Endodermal cell (in vitro differentiated cells): ENCODE results near the gene MARCHF2. TPM values are rescaled to one million over a fixed set of nuclear protein-coding genes. Genes with fewer than 3 reads are reported as not detected.

ENCODE experiments used
- DNase-seq: peaks from one replicate; pipeline ENCODE4 v3.0.0-alpha.2; 2017
- H3K27ac ChIP-seq: 2 replicates; pipeline ENCODE4 v1.5.1; 2013; ENCODE audit warnings: mild to moderate bottlenecking, low read depth, low read length, moderate library complexity
- H3K27me3 ChIP-seq: 2 replicates; pipeline ENCODE4 v1.6.1; 2013; ENCODE audit warnings: mild to moderate bottlenecking, low read length, moderate library complexity; ENCODE audit not compliant: insufficient read depth, control insufficient read depth, poor library complexity, severe bottlenecking
- H3K36me3 ChIP-seq: 2 replicates; pipeline ENCODE4 v1.7.0; 2013; ENCODE audit warnings: mild to moderate bottlenecking, low read length, moderate library complexity; ENCODE audit not compliant: control insufficient read depth, insufficient read depth
- H3K4me1 ChIP-seq: one replicate; pipeline ENCODE4 v1.7.0; 2013; ENCODE audit warnings: low read length; ENCODE audit not compliant: control insufficient read depth, insufficient read depth
- H3K4me3 ChIP-seq: 2 replicates; pipeline ENCODE4 v1.5.1; 2013; ENCODE audit warnings: mild to moderate bottlenecking, low read length, moderate library complexity
- H3K9ac ChIP-seq: 2 replicates; pipeline ENCODE4 v1.6.1; 2013; ENCODE audit warnings: mild to moderate bottlenecking, low read length, moderate library complexity; ENCODE audit not compliant: poor library complexity, severe bottlenecking; ENCODE audit errors: extremely low read depth
- H3K9me3 ChIP-seq: 2 replicates; pipeline ENCODE4 v1.6.1; 2013; ENCODE audit warnings: mild to moderate bottlenecking, low read length, moderate library complexity; ENCODE audit not compliant: control insufficient read depth
- H3K27ac Mint-ChIP-seq: 2 replicates; pipeline ENCODE4 v1.8.0; 2020; ENCODE audit warnings: mixed read lengths
- H3K27me3 Mint-ChIP-seq: 2 replicates; pipeline ENCODE4 v1.8.0; 2021; ENCODE audit warnings: mild to moderate bottlenecking, mixed read lengths; ENCODE audit not compliant: insufficient read depth
- H3K36me3 Mint-ChIP-seq: 2 replicates; pipeline ENCODE4 v1.8.0; 2020; ENCODE audit warnings: low read depth, mixed read lengths
- H3K4me1 Mint-ChIP-seq: 2 replicates; pipeline ENCODE4 v1.8.0; 2020; ENCODE audit warnings: mixed read lengths
- H3K4me3 Mint-ChIP-seq: 2 replicates; pipeline ENCODE4 v1.8.0; 2020; ENCODE audit warnings: mild to moderate bottlenecking, moderate library complexity, mixed read lengths
- H3K9me3 Mint-ChIP-seq: 2 replicates; pipeline ENCODE4 v1.8.0; 2020; ENCODE audit warnings: mild to moderate bottlenecking, mixed read lengths
- WGBS, 2 experiments: methylation state at CpG; one replicate each; pipeline versions ENCODE4 v1.1.5 to v1.1.7; 2013; ENCODE audit warnings: missing lambda C conversion rate in 2 of 2, mixed read lengths in 1 of 2; ENCODE audit not compliant: insufficient coverage in 1 of 2, insufficient read length in 1 of 2; 5-methylcytosine and 5-hydroxymethylcytosine counted together
- total RNA-seq, 2 donors: library from RNA; stranded (reverse); fragmentation: NEBNext Ultra II Directional in 1 of 2; extraction: Animal tissue kit (Norgen Biotek cat#: 25700) in 1 of 2; gene quantifications; 2 replicates in 1 of 2; 3 replicates in 1 of 2; pipeline ENCODE4 v1.2.1, GENCODE V29; 2021
- TF ChIP-seq, protein P1 (sequence below): fragments of 200-600 bp; sonication (generic); conservative IDR thresholded peaks from 2 replicates; pipeline ENCODE4 v1.5.0; 2021; ENCODE audit warnings: antibody characterized with exemption, mild to moderate bottlenecking

MARCHF2 gene
- total RNA-seq, 2 donors from 2014 or later, result 31.8 to 35.9 TPM

DNA sequence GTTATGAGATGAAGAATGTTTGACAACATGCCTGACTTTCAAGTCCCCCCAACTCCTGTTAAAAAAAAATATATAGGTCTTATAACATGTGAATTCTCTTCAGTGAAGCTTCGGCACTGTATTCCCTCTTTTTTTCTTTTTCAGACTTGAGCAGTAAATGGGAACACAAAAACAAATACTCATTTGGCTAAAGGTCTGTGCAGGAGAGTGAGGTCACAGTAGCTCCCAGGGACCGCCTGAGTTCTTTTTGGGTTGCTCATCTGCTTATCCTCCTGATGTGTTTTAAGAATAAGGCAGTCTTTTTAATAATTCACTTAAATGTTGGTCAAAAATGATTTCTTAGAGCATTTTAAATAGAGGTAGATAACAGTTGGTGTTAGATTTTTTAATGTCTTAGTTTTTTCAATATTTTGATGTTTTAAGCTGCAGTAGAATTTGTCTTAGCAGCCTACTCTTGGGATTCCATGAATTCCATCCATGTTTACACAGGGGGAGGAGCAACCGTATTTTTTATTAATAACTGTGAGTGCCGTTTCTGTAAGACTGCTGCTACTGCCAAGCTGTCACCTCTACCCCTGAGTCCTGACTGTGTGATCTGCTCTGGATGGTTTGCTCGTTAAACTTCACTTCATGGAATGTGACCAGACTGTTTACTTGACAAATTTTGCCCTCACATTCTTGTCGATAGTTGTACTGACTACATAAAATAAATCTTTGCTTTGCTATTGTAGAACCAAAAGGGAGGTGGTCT is 46.6 kb downstream of the MARCHF2 start:
- no peaks in the 10 kb centered on the region for H3K9me3 ChIP-seq
- peaks cover 64% of the 10 kb centered on the region for H3K4me1 Mint-ChIP-seq
- H3K27ac ChIP-seq, result no peak overlapping the region
- H3K27ac Mint-ChIP-seq, result peak overlapping the region; percentile 14
- H3K4me3 Mint-ChIP-seq, result no peak overlapping the region
- no peak for DNase-seq
- peaks cover 74% of the 10 kb centered on the region for H3K36me3 Mint-ChIP-seq
- H3K9ac ChIP-seq, result no peak overlapping the region
- no peak overlapping the region for H3K4me3 ChIP-seq
- H3K27me3 ChIP-seq, result no peaks in the 10 kb centered on the region
- H3K36me3 ChIP-seq, result peaks cover 98% of the 10 kb centered on the region
- no peaks in the 10 kb centered on the region for H3K9me3 Mint-ChIP-seq
- 91 to 95% methylated on average over 5 to 6 of the region's 6 CpGs for WGBS, 2 experiments
- H3K27me3 Mint-ChIP-seq, result no peaks in the 10 kb centered on the region
- H3K4me1 ChIP-seq, result peaks cover 17% of the 10 kb centered on the region
- TF ChIP-seq, protein P1, sequence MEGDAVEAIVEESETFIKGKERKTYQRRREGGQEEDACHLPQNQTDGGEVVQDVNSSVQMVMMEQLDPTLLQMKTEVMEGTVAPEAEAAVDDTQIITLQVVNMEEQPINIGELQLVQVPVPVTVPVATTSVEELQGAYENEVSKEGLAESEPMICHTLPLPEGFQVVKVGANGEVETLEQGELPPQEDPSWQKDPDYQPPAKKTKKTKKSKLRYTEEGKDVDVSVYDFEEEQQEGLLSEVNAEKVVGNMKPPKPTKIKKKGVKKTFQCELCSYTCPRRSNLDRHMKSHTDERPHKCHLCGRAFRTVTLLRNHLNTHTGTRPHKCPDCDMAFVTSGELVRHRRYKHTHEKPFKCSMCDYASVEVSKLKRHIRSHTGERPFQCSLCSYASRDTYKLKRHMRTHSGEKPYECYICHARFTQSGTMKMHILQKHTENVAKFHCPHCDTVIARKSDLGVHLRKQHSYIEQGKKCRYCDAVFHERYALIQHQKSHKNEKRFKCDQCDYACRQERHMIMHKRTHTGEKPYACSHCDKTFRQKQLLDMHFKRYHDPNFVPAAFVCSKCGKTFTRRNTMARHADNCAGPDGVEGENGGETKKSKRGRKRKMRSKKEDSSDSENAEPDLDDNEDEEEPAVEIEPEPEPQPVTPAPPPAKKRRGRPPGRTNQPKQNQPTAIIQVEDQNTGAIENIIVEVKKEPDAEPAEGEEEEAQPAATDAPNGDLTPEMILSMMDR, result no peak

DNA sequence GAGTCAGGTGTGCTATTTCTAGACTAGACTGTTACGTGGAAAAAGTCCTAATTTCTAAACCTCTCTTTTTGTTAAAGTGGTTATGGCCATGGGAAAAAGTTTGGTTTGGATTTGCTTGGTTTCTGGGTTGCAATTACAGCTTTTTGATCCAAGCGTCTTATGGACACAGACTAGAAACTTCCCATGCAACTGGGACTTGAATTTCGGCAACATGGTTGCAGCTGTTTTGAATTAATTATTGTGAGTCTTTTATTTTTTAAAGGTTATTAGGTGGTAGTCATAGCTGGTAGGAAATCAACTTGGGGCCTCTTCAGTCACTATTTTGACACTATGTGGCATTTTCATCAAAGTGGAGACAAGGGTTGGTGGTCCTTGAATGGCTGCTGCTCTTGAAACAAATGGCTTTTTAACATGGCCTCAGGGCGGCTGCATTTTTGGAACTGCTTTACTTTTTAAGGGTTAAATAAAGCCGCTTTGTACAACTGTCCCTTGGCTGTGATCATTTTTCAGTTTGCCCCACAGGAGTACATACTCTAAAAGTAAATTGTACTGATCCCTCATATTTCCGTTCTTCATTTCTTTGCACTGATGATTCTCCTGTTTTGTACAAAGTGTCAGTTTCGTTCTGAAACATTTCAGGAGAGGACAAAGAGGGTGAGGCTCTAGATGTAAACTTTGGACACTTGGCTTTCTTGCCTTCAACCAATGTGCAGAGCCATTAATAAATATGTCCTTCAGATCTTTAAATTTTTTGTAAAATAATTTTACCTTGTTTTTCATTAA is 47.6 kb downstream of the MARCHF2 start:
- WGBS, 2 experiments, result 92 to 95% methylated on average over 6 to 7 of the region's 7 CpGs
- Histone ChIP-seq H3K27me3 (no peaks in the 10 kb centered on the region), H3K9ac (no peak overlapping the region), H3K27ac (no peak overlapping the region), H3K4me3 (no peak overlapping the region), H3K4me1 (peaks cover 17% of the 10 kb centered on the region), H3K9me3 (no peaks in the 10 kb centered on the region), H3K36me3 (peaks cover 98% of the 10 kb centered on the region)
- no peak for DNase-seq
- Mint-ChIP-seq H3K9me3 (no peaks in the 10 kb centered on the region), H3K36me3 (peaks cover 76% of the 10 kb centered on the region), H3K4me1 (peaks cover 54% of the 10 kb centered on the region), H3K4me3 (no peak overlapping the region), H3K27me3 (no peaks in the 10 kb centered on the region), H3K27ac (peak overlapping the region; percentile 14)
- TF ChIP-seq, protein P1, result no peak

DNA sequence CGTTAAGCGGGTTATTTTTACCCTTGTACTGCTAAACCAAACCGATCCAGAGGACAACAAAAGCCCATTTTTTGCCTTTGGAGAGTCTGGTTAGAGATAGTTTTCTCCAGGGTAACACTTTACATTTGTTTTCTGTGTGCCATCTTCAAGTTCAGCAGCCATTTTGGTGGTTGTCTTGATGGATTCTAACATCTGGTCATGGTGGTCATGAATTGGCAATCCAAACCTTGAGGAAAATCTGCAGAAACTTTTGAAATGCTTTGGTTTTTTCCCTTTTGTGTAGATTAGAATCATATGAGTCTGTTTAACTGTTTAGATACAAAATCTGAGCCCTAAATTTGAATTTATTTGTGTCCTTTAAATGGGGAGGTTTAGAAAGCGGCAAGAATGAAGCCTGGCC is 48.3 kb downstream of the MARCHF2 start:
- peaks cover 15% of the 10 kb centered on the region for H3K4me1 ChIP-seq
- no peak overlapping the region for H3K27ac ChIP-seq

More for the DNA sequence above, 48.3 kb downstream of the MARCHF2 start:
- H3K4me3 ChIP-seq, result no peak overlapping the region
- peak overlapping the region; percentile 45 for H3K27ac Mint-ChIP-seq
- H3K9me3 Mint-ChIP-seq, result no peaks in the 10 kb centered on the region
- H3K4me3 Mint-ChIP-seq, result no peak overlapping the region
- peaks cover 49% of the 10 kb centered on the region for H3K4me1 Mint-ChIP-seq
- 94 to 100% methylated on average over 1 to 3 of the region's 4 CpGs for WGBS, 2 experiments
- H3K27me3 Mint-ChIP-seq, result no peaks in the 10 kb centered on the region
- peaks cover 76% of the 10 kb centered on the region for H3K36me3 Mint-ChIP-seq
- no peaks in the 10 kb centered on the region for H3K27me3 ChIP-seq
- TF ChIP-seq, protein P1, result no peak
- DNase-seq, result no peak
- H3K9ac ChIP-seq, result no peak overlapping the region
- peaks cover 98% of the 10 kb centered on the region for H3K36me3 ChIP-seq
- H3K9me3 ChIP-seq, result no peaks in the 10 kb centered on the region
